Epithelial cell of prostate (primary cell): ENCODE data around the gene ENKD1.

Experiments used
- DNase-seq: peaks from one replicate; pipeline ENCODE4 v3.0.0-alpha.2; 2011; ENCODE audit warnings: low read depth, low spot score
- H3K27ac ChIP-seq: fragments of 450-650 bp; 2 replicates; pipeline ENCODE4 v1.5.1; 2017; ENCODE audit warnings: mild to moderate bottlenecking

Gene ENKD1

DNA sequence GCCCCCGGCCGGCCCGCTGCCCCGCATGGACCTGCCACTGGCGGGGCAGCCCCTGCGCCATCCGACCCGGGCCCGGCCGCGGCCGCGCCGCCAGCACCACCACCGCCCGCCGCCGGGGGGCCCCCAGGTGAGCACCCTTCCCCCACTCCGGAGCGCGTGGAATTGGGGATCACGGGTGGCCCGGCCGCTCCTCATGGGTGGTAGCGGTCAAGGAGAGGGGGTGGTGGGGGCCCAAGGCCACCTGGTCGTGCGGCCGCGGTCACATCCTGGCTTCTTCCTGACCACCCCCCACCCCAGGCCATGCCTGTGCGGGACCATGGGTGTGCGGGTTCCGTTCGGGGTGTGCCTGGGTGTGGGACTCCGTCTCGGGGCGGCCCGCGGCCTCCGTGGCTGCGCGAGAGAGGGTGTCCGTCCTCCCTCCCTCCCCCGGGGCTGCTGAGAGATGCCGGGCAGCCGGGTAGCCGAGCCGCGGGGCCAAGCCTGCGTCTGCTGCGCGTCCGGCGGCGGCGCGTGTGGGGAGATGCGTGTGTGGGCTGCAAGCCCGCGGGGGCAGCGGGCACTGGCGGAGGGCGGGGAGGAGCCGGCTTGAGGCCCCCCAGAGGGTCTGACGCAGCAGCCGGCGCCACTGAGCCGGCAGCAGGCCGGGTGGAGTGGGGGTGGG, 13.3 kb downstream of the ENKD1 start:
- DNase-seq, result no peak
- H3K27ac ChIP-seq, result no peak overlapping the region

- no peak for DNase-seq
- no peak overlapping the region for H3K27ac ChIP-seq
These were observed 13.9 kb downstream of the ENKD1 start for GRCh38 chr16:67652578-67653127.

DNA sequence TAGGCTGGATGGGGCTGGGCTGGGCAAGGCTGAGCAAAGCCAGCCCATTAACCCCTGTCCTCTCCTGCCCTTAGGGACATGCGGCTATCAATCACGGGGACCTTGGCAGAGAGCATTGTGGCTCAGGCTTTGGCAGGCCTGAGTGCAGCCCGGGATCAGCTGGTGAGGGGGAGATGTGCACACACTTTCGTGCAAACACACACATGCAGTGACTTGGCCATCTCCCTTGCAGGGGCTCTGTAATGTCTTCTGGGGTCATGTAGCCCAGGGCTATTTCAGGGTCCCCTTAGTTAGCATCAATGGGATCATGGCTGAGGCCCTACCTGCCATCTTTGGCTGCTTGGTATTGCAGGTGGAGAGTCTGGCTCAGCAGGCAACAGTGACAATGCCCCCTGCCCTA, 14.7 kb downstream of the ENKD1 start:
- no peak for DNase-seq
- no peak overlapping the region for H3K27ac ChIP-seq

GRCh38 chr16:67651039-67651438, 15.5 kb downstream of the ENKD1 start:
- no peak for DNase-seq

DNA sequence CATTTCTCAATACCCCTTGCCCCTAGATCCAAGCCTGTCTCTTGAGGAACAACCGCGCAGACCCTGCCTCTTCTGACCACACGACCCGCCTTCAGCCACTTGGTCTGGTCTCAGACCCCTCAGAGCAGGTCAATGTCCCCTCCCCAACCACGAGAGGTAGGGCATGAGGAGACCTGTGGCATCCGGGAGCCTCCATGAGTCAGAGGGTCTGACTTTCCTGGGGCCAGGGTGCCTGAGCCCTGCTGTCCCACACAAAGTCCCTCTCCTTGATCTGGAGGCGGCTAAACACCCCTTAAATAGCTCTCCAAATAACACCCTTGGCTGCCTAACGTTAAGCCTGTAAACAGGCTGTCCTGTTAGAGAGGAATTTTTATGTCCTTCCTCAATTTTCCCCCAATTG, 16.5 kb downstream of the ENKD1 start:
- H3K27ac ChIP-seq, result no peak overlapping the region
- DNase-seq, result no peak

More at GRCh38 chr16:67651039-67651438, 15.5 kb downstream of the ENKD1 start:
- H3K27ac ChIP-seq, result no peak overlapping the region

DNA sequence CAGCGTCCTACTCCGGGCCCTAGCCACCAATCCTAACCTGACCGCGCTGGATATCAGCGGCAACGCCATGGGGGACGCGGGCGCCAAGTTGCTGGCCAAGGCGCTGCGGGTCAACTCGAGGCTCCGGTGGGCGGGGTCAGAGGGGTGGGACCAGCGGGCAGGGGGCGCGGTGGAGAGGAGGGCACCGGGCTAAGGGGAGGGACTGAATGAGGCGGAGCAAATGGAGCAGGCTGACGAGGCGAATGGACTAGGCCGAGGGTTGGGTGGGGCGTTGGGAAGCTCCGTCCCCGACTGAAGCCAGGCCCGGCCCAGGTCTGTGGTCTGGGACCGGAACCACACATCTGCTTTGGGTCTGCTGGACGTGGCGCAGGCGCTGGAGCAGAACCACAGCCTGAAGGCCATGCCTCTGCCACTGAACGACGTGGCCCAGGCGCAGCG, 17.0 kb downstream of the ENKD1 start:
- DNase-seq, result no peak
- no peak overlapping the region for H3K27ac ChIP-seq

DNA sequence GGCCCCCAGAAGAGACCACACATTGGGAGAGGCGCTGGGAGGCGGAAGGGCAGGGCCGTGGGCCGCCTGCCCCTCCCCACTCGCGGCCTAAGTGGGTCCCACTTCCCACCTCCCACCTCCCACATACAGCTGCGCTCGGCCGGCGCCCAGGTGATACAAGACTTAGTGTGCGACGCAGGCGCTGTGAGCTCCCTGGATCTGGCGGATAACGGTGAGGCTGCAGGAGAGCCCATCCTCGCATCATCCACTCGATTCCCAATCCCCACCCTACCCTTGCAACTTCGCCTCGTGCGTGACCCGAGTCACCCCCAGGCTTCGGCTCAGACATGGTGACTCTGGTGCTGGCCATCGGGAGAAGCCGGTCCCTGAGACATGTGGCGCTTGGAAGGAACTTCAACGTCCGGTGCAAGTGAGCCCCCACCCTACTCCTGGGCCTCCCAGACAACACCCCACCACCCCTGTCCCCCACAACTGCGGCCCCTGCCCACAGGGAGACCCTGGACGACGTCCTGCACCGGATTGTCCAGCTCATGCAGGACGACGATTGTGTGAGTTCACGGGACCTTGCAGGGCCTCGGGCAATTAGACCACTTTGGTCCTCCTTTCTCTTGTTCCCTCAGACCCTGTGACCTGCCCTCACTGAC, 17.7 kb downstream of the ENKD1 start:
- no peak overlapping the region for H3K27ac ChIP-seq
- DNase-seq, result no peak

- H3K27ac ChIP-seq, result no peak overlapping the region
- no peak for DNase-seq
These were observed 18.3 kb downstream of the ENKD1 start for GRCh38 chr16:67648088-67648763.

DNA sequence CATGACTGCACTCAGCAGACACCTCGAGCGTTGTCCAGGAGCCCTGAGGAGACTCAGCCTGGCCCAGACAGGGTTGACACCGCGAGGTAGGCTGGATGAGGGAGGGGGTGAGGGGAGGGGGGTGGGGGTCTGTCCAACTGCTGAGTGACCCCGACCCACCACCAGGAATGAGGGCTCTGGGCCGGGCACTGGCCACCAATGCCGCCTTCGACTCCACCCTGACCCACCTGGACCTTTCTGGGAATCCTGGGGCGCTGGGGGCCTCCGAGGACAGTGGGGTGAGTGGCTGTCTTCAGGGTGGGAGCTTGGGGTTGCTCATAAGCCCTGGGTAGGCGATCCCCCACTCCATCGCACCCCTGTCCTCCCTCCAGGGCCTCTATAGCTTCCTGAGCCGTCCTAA, 18.9 kb downstream of the ENKD1 start:
- no peak for DNase-seq
- no peak overlapping the region for H3K27ac ChIP-seq

GRCh38 chr16:67647111-67647651, 19.4 kb downstream of the ENKD1 start:
- DNase-seq, result no peak
- H3K27ac ChIP-seq, result no peak overlapping the region

GRCh38 chr16:67645397-67646121, 21.0 kb downstream of the ENKD1 start:
- no peak for DNase-seq
- H3K27ac ChIP-seq, result no peak overlapping the region

DNA sequence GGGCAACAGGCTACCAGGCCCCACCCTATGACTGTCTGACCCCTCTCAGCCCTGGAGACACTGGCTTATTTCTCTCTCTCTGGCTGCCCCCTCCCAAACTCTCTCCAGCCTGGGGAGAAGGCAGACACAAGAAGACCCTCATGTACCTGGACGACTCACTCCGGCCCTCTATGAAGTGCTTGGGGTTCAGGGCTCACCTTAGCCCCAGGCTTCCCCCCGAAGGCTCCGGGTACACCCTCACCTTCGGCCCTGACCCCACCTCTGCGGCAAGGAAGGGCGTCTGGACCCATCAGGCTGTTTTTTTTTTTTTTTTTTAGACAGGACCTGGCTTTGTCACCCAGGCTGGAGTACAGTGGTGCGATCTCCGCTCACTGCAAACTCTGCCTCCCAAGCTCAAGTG, 22.5 kb downstream of the ENKD1 start:
- H3K27ac ChIP-seq, result no peak overlapping the region
- no peak for DNase-seq

GRCh38 chr16:67641779-67642708, 24.5 kb downstream of the ENKD1 start:
- H3K27ac ChIP-seq, result no peak overlapping the region
- DNase-seq, result peak; percentile 37

- H3K27ac ChIP-seq, result no peak overlapping the region
- no peak for DNase-seq
These were observed 28.9 kb downstream of the ENKD1 start for GRCh38 chr16:67637625-67638024.

- no peak overlapping the region for H3K27ac ChIP-seq
- no peak for DNase-seq
These were observed 29.8 kb downstream of the ENKD1 start for GRCh38 chr16:67636713-67637112.

- no peak overlapping the region for H3K27ac ChIP-seq
- DNase-seq, result no peak
These were observed 34.0 kb downstream of the ENKD1 start for GRCh38 chr16:67632415-67633172.

DNA sequence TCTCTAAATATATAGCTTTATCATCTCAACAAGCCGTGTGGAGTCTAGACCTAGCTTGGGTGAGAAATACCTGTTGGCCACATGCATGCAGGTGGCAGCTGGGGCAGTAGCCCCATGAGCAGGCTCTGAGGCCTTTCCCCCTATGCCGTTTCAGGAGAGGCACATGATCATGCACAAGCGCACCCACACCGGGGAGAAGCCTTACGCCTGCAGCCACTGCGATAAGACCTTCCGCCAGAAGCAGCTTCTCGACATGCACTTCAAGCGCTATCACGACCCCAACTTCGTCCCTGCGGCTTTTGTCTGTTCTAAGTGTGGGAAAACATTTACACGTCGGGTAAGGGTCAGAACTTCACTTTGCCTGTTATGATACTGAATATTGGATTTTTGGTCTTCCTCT, 38.3 kb downstream of the ENKD1 start:
- DNase-seq, result no peak
- no peak overlapping the region for H3K27ac ChIP-seq

DNA sequence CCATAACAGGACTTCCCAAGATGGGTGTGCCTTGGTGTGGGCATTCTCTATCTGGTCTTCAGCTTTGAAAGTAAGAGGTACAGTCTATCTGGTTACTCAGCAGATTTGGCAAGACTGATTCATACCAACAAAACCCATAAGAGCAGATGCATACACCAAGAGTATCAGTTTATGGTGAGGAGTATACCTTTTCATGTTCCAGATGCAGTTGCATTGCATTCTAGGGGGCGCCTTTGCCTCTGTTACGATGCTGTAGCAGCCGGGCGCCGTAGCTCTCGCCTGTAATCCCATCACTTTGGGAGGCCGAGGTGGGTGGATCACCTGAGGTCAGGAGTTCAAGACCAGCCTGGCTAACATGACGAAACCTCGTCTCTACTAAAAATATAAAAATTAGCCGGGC, 52.7 kb downstream of the ENKD1 start:
- no peak overlapping the region for H3K27ac ChIP-seq
- no peak for DNase-seq
